HepG2 (cell line): ENCODE measurements around the gene IPO9. TPM values are rescaled to one million over a fixed set of nuclear protein-coding genes. Genes with fewer than 3 reads are reported as not detected.

ENCODE experiments used
- AKNA ChIP-seq: sonication (generic); formaldehyde crosslinking; IDR thresholded peaks from 2 replicates; pipeline ENCODE4 v1.4.0; 2020; ENCODE audit warnings: missing genetic modification reagents, borderline replicate concordance
- EEA1 ChIP-seq: sonication (generic); formaldehyde crosslinking; IDR thresholded peaks from 2 replicates; pipeline ENCODE4 v1.5.1; 2020; ENCODE audit warnings: mild to moderate bottlenecking, missing genetic modification reagents, borderline replicate concordance
- FUBP1 ChIP-seq: sonication (generic); formaldehyde crosslinking; IDR thresholded peaks from 2 replicates; pipeline ENCODE4 v1.5.1; 2020; ENCODE audit warnings: missing genetic modification reagents, mild to moderate bottlenecking, borderline replicate concordance
- GATAD1 ChIP-seq: IDR thresholded peaks from 2 replicates; pipeline ENCODE4 v1.6.1; 2016; ENCODE audit warnings: missing genetic modification reagents, missing compliant biosample characterization
- HMG20B ChIP-seq: conservative IDR thresholded peaks from 2 replicates; pipeline ENCODE4 v1.6.1; 2016; ENCODE audit warnings: missing genetic modification reagents, missing compliant biosample characterization
- HNF4A ChIP-seq: sonication (generic); formaldehyde crosslinking; IDR thresholded peaks from 2 replicates; pipeline ENCODE4 v1.4.0; 2020; ENCODE audit warnings: missing genetic modification reagents
- ISX ChIP-seq: sonication (generic); formaldehyde crosslinking; conservative IDR thresholded peaks from 2 replicates; pipeline ENCODE4 v1.5.0; 2020; ENCODE audit warnings: missing genetic modification reagents
- NR3C1 ChIP-seq: sonication (generic); formaldehyde crosslinking; IDR thresholded peaks from 2 replicates; pipeline ENCODE4 v1.4.0; 2020; ENCODE audit warnings: missing genetic modification reagents
- SRSF9 ChIP-seq: fragments of 200-400 bp; formaldehyde crosslinking; IDR thresholded peaks from 2 replicates; pipeline ENCODE4 v1.6.1; 2018; ENCODE audit warnings: borderline replicate concordance, mild to moderate bottlenecking, low read depth, low read length; ENCODE audit not compliant: insufficient read depth, poor library complexity, severe bottlenecking
- TCF12 ChIP-seq, 2 experiments: fragments of 450-650 bp in 1 of 2; sonication (generic) in 1 of 2; formaldehyde crosslinking in 1 of 2; IDR thresholded peaks; 2 replicates each; pipeline versions ENCODE4 v1.6.1 to v1.8.0; 2017 to 2022; ENCODE audit warnings: antibody characterized with exemption in 1 of 2, mild to moderate bottlenecking in 1 of 2, missing genetic modification reagents in 1 of 2, moderate library complexity in 1 of 2
- TFDP1 ChIP-seq: IDR thresholded peaks from 2 replicates; pipeline ENCODE4 v1.6.1; 2016; ENCODE audit warnings: missing compliant biosample characterization, missing genetic modification reagents, borderline replicate concordance
- ZNF251 ChIP-seq: sonication (generic); formaldehyde crosslinking; IDR thresholded peaks from 2 replicates; pipeline ENCODE4 v1.9.0; 2021; ENCODE audit warnings: mild to moderate bottlenecking, missing genetic modification reagents
- ZNF281 ChIP-seq: sonication (generic); formaldehyde crosslinking; IDR thresholded peaks from 2 replicates; pipeline ENCODE4 v1.4.0; 2020; ENCODE audit warnings: missing genetic modification reagents, borderline replicate concordance
- ZNF296 ChIP-seq: sonication (generic); formaldehyde crosslinking; conservative IDR thresholded peaks from 2 replicates; pipeline ENCODE4 v1.5.0; 2020; ENCODE audit warnings: mild to moderate bottlenecking, missing genetic modification reagents
- ZNF546 ChIP-seq: sonication (generic); formaldehyde crosslinking; conservative IDR thresholded peaks from 2 replicates; pipeline ENCODE4 v1.8.1; 2023; ENCODE audit warnings: mild to moderate bottlenecking, missing genetic modification reagents
- ZNF616 ChIP-seq: sonication (generic); formaldehyde crosslinking; IDR thresholded peaks from 2 replicates; pipeline ENCODE4 v1.5.0; 2020; ENCODE audit warnings: low read depth, mild to moderate bottlenecking, missing genetic modification reagents
- ZNF672 ChIP-seq: sonication (generic); formaldehyde crosslinking; IDR thresholded peaks from 2 replicates; pipeline ENCODE4 v1.8.1; 2022; ENCODE audit warnings: missing genetic modification reagents
- polyA plus RNA-seq, 8 experiments: library from polyadenylated mRNA; depleted of rRNA in 3 of 8; stranded (reverse) in 7 of 8; unstranded in 1 of 8; fragments of >200 nt; fragmentation: Illumina TruSeq in 4 of 8; extraction: Trizol in 4 of 8; gene quantifications; 2 replicates each; pipeline versions ENCODE4 v1.2.1 to v1.2.3, GENCODE V29; 2011 to 2016; ENCODE audit warnings: low read depth in 4 of 8, missing spikeins in 1 of 8, mixed read lengths in 1 of 8; ENCODE audit not compliant: insufficient read depth in 1 of 8
- total RNA-seq, 5 experiments: library from RNA; depleted of rRNA; stranded (reverse); fragments of >200 nt; fragmentation: Illumina TruSeq; extraction: Trizol; gene quantifications; 2 replicates each; pipeline ENCODE4 v1.2.3, GENCODE V29; 2016; ENCODE audit warnings: low read depth in 1 of 5

IPO9 gene
- total and polyA plus RNA-seq, 2 of the 13 experiments (the other 11 are each of a cell fraction or from before 2014, with no cell fraction given): 31.0 to 34.8 TPM

GRCh38 chr1:201895913-201896807, 67.2 kb downstream of the IPO9 start (continued):
- TF ChIP-seq FUBP1 (CRISPR knock-in tag) (no peak), NR3C1 (CRISPR knock-in tag) (no peak), TCF12 (IDR thresholded peaks at IDR 0.05) (no peak), TCF12 (CRISPR knock-in tag; IDR thresholded peaks at IDR 0.05) (no peak), HMG20B (CRISPR knock-in tag) (no peak), AKNA (CRISPR knock-in tag) (no peak), ZNF251 (CRISPR knock-in tag) (no peak), SRSF9 (no peak), HNF4A (CRISPR knock-in tag) (peak; percentile 17; the same call in 1 of the 2 replicates), ISX (CRISPR knock-in tag) (no peak), TFDP1 (no peak), EEA1 (CRISPR knock-in tag) (no peak), ZNF281 (CRISPR knock-in tag) (no peak), ZNF296 (no peak), ZNF672 (CRISPR knock-in tag) (no peak), ZNF616 (no peak), ZNF546 (CRISPR knock-in tag) (no peak), GATAD1 (0 out of 2 replicates have a peak, but pooled peaks have one; percentile 31)
